OCI-LY7 (cell line): ENCODE data around the gene DOCK4. TPM values are rescaled to one million over a fixed set of nuclear protein-coding genes. Genes with fewer than 3 reads are reported as not detected.

Experiments used
- BruUV-seq: library from RNA; stranded (reverse); fragments of 400-500 nt; replicated peaks from 2 replicates; lab custom pipeline; 2021; lab: Mats Ljungman, UMichigan
- CTCF ChIA-PET: fragments of 300-600 bp; sonication (Branson Sonifier 250); formaldehyde crosslinking; loops from one replicate; lab custom pipeline; 2022; ENCODE audit warnings: antibody characterized with exemption; ENCODE audit not compliant: unreplicated experiment; lab: Charles Lee
- POLR2A ChIA-PET: fragments of 300-600 bp; sonication (Branson Sonifier 250); formaldehyde crosslinking; loops from one replicate; lab custom pipeline; 2022; ENCODE audit warnings: antibody characterized with exemption; lab: Charles Lee
- DNase-seq: peaks from one replicate; pipeline ENCODE4 v3.0.0-alpha.2; 2015; ENCODE audit warnings: low spot score
- H2AFZ ChIP-seq: fragments of 200-600 bp; sonication (generic), shearing (Covaris generic); 2 replicates; pipeline ENCODE4 v1.6.1; 2014; ENCODE audit warnings: mild to moderate bottlenecking, antibody characterized with exemption, low read length, moderate library complexity
- H3K27ac ChIP-seq: fragments of 200-600 bp; sonication (generic); 2 replicates; pipeline ENCODE4 v1.5.1; 2014; ENCODE audit warnings: mixed run types, low read depth, mild to moderate bottlenecking, moderate library complexity, low read length, inconsistent platforms; ENCODE audit not compliant: poor library complexity, severe bottlenecking
- H3K36me3 ChIP-seq: fragments of 200-600 bp; sonication (generic); 2 replicates; pipeline ENCODE4 v1.6.1; 2014; ENCODE audit warnings: mild to moderate bottlenecking, antibody characterized with exemption, low read length, moderate library complexity, mixed read lengths; ENCODE audit not compliant: insufficient read depth
- H3K4me1 ChIP-seq: fragments of 200-600 bp; sonication (generic); 2 replicates; pipeline ENCODE4 v1.5.1; 2014; ENCODE audit warnings: mild to moderate bottlenecking, low read length; ENCODE audit not compliant: insufficient read depth, poor library complexity, severe bottlenecking
- H3K4me2 ChIP-seq: fragments of 200-600 bp; sonication (generic); 2 replicates; pipeline ENCODE4 v1.6.1; 2014; ENCODE audit warnings: mild to moderate bottlenecking, low read length
- H3K4me3 ChIP-seq: fragments of 200-600 bp; sonication (generic); 2 replicates; pipeline ENCODE4 v1.5.1; 2014; ENCODE audit warnings: mild to moderate bottlenecking, low read depth, low read length; ENCODE audit not compliant: poor library complexity, severe bottlenecking
- H3K79me2 ChIP-seq: fragments of 200-600 bp; sonication (generic); 2 replicates; pipeline ENCODE4 v1.6.1; 2016; ENCODE audit warnings: low read depth, mild to moderate bottlenecking, low read length, moderate library complexity, mixed read lengths; ENCODE audit not compliant: insufficient read depth
- H3K9me2 ChIP-seq: fragments of 200-600 bp; sonication (generic); 2 replicates; pipeline ENCODE4 v1.6.1; 2016; ENCODE audit warnings: mild to moderate bottlenecking, low read length, mixed read lengths; ENCODE audit not compliant: insufficient read depth
- H3K9me3 ChIP-seq: fragments of 200-600 bp; sonication (generic); 2 replicates; pipeline ENCODE4 v1.6.1; 2014; ENCODE audit warnings: mild to moderate bottlenecking, mixed run types, low read length, mixed read lengths
- H4K20me1 ChIP-seq: fragments of 200-600 bp; sonication (generic); 2 replicates; pipeline ENCODE4 v1.6.1; 2014; ENCODE audit warnings: mild to moderate bottlenecking, antibody characterized with exemption, low read length, moderate library complexity, mixed read lengths; ENCODE audit not compliant: insufficient read depth
- CTCF ChIP-seq: fragments of 200-600 bp; sonication (generic); conservative IDR thresholded peaks from 2 replicates; pipeline ENCODE4 v1.5.1; 2014; ENCODE audit warnings: mild to moderate bottlenecking, antibody characterized with exemption, low read length, moderate library complexity, mixed read lengths
- EZH2phosphoT487 ChIP-seq: fragments of 200-600 bp; sonication (generic); IDR thresholded peaks from 2 replicates; pipeline ENCODE4 v1.6.1; 2018; ENCODE audit warnings: low read depth, borderline replicate concordance, mild to moderate bottlenecking, mixed run types, antibody characterized with exemption, low read length, moderate library complexity, mixed read lengths
- intact Hi-C: fragments of 100-400 bp; cut with micrococcal nuclease; formaldehyde crosslinking; loops from one replicate; pipeline ENCODE4 v1.10.0; 2022; ENCODE audit not compliant: unreplicated experiment
- total RNA-seq, 2 experiments: library from RNA; depleted of rRNA in 1 of 2; stranded (reverse); fragments of >200 nt in 1 of 2; shearing (Covaris generic) in 1 of 2; gene quantifications; 2 replicates each; pipeline ENCODE4 v1.2.3, GENCODE V29; 2014 to 2022

DOCK4 gene
- total RNA-seq, 2 experiments from 2014 or later: 0.91 to 4.9 TPM

- H3K4me3 ChIP-seq: no peak overlapping the region
- TF ChIP-seq EZH2phosphoT487 (no peak), CTCF (no peak)
- H3K4me1 ChIP-seq: no peaks in the 10 kb centered on the region
- no peaks in the 10 kb centered on the region for H3K9me3 ChIP-seq
- BruUV-seq: no TSS peak
- no peak overlapping the region for H3K27ac ChIP-seq
- ChIA-PET POLR2A (interaction anchor here (0.8 kb wide), 1 partner anchor 274 kb away, joined by 3 read pairs; no protein-coding TSS in a partner anchor), CTCF (no interaction called here)
- H3K9me2 ChIP-seq: no peaks in the 10 kb centered on the region
- H3K79me2 ChIP-seq: no peaks in the 10 kb centered on the region
- no peaks in the 10 kb centered on the region for H3K36me3 ChIP-seq
- intact Hi-C loops: no loop called here
- no peak overlapping the region for H3K4me2 ChIP-seq
- DNase-seq: no peak
- no peaks in the 10 kb centered on the region for H4K20me1 ChIP-seq
- H2AFZ ChIP-seq: no peak overlapping the region
These were observed 434.6 kb downstream of the DOCK4 start for GRCh38 chr7:111771638-111772037.

GRCh38 chr7:111770116-111770515, 436.1 kb downstream of the DOCK4 start:
- H3K9me3 ChIP-seq: no peaks in the 10 kb centered on the region
- H3K4me2 ChIP-seq: no peak overlapping the region
- no peaks in the 10 kb centered on the region for H3K36me3 ChIP-seq
- H2AFZ ChIP-seq: no peak overlapping the region
- BruUV-seq: no TSS peak
- H3K79me2 ChIP-seq: no peaks in the 10 kb centered on the region
- no peaks in the 10 kb centered on the region for H4K20me1 ChIP-seq
- ChIA-PET POLR2A (interaction anchor here (0.6 kb wide), 2 partner anchors 17 to 1089 kb away, joined by 3 to 4 read pairs; no protein-coding TSS in a partner anchor), CTCF (interaction anchor here (0.6 kb wide), 1 partner anchor 1017 kb away, joined by 5 read pairs; no protein-coding TSS in a partner anchor)
- TF ChIP-seq EZH2phosphoT487: no peak
- no peak for TF ChIP-seq CTCF
- no peaks in the 10 kb centered on the region for H3K4me1 ChIP-seq
- no peak overlapping the region for H3K27ac ChIP-seq
- no peak for DNase-seq
- no peaks in the 10 kb centered on the region for H3K9me2 ChIP-seq
- no peak overlapping the region for H3K4me3 ChIP-seq
- intact Hi-C loops: no loop called here
